GM12872 (cell line): ENCODE data around the gene IL12B.

Experiments
- TF ChIP-seq, protein P1 (sequence below): IDR thresholded peaks from 3 replicates; pipeline ENCODE4 v1.5.1; 2011; ENCODE audit warnings: low read depth, mild to moderate bottlenecking, low read length, moderate library complexity; ENCODE audit not compliant: insufficient read depth

Gene IL12B

GRCh38 chr5:159343295-159344094, 13.2 kb upstream of the IL12B start:
- TF ChIP-seq, protein P1, sequence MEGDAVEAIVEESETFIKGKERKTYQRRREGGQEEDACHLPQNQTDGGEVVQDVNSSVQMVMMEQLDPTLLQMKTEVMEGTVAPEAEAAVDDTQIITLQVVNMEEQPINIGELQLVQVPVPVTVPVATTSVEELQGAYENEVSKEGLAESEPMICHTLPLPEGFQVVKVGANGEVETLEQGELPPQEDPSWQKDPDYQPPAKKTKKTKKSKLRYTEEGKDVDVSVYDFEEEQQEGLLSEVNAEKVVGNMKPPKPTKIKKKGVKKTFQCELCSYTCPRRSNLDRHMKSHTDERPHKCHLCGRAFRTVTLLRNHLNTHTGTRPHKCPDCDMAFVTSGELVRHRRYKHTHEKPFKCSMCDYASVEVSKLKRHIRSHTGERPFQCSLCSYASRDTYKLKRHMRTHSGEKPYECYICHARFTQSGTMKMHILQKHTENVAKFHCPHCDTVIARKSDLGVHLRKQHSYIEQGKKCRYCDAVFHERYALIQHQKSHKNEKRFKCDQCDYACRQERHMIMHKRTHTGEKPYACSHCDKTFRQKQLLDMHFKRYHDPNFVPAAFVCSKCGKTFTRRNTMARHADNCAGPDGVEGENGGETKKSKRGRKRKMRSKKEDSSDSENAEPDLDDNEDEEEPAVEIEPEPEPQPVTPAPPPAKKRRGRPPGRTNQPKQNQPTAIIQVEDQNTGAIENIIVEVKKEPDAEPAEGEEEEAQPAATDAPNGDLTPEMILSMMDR = no peak

DNA sequence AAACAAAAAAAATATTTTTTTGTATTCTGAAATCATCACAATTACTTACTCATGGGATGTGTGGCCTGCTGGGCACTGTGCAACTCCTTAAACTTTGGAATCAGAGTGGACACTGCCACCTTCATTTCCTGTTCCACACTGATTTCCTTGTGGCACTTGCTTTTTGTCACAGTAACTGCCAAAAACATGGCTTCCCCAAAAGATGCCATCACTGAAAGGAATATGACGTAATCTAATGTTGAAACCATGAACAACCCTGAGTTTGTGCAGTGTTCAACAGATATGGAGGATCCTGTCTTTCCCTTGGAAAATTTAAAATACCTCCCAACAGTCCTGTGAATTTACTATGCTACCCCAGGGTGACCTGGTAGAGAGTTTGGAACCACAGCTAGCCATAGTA, 12.6 kb upstream of the IL12B start:
- TF ChIP-seq, protein P1 = no peak

- TF ChIP-seq, protein P1 = no peak
Measured at GRCh38 chr5:159341906-159342310, 11.6 kb upstream of the IL12B start.

- TF ChIP-seq, protein P1 = no peak
Measured at GRCh38 chr5:159341145-159341544, 10.9 kb upstream of the IL12B start.

- TF ChIP-seq, protein P1 = no peak
Measured at GRCh38 chr5:159340511-159340910, 10.2 kb upstream of the IL12B start.

- TF ChIP-seq, protein P1 = no peak
Measured at GRCh38 chr5:159339460-159339859, 9.2 kb upstream of the IL12B start.

DNA sequence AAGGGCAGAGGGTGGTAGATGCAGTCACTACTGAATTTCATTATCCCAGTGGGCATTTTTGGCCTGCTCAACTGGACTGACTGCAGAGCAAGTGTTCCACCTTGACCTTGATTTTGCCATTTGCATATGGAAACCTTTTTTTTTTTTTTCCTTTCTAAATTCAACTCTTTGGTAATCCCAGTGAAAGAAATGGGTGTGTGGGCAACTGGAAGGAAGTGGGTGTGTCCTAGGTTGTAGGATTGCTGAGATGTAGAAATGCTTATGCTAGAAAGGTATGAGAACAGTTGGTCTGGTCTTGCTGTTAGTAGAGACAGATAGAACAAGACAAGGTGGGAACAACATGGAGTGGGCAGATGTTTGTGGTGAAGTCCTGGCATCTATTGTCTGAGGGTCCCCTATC, 7.8 kb upstream of the IL12B start:
- TF ChIP-seq, protein P1 = no peak
